Spleen (tissue), 7 donors: ENCODE results near the gene MBNL1.

Experiments used
- CTCF ChIP-seq, 11 experiments: fragments of 200-600 bp in 7 of 11; fragments of 450-650 bp in 4 of 11; sonication (generic) in 4 of 11; IDR thresholded peaks in 8 of 11; conservative IDR thresholded peaks in 3 of 11; 1 replicate in 7 of 11; 2 replicates in 4 of 11; pipeline versions ENCODE4 v1.4.0 to v1.8.0; 2016 to 2021; ENCODE audit warnings: antibody characterized with exemption in 11 of 11, inconsistent platforms in 4 of 11, mild to moderate bottlenecking in 1 of 11
- POLR2A ChIP-seq, 3 donors: fragments of 450-650 bp; IDR thresholded peaks; one replicate each; pipeline ENCODE4 v1.5.1; 2017; ENCODE audit warnings: antibody characterized with exemption in 3 of 3, mild to moderate bottlenecking in 1 of 3
- POLR2AphosphoS5 ChIP-seq, 3 donors: sonication (generic); formaldehyde crosslinking; IDR thresholded peaks; one replicate each; pipeline ENCODE4 v1.5.1; 2017; ENCODE audit warnings: antibody characterized with exemption in 3 of 3
- donor health status: DM: no; HTN: no; CAD: no; lungs with moderate emphysema.
- donor health status: DM: no; HTN: no; CAD: no.
- donor health status: DM: no; HTN: no; CAD: no.

- TF ChIP-seq CTCF (IDR thresholded peaks at IDR 0.05 in 8 of 11, conservative IDR thresholded peaks at IDR 0.05 in 3 of 11) (no peak), POLR2A (IDR thresholded peaks at IDR 0.05) (no peak), POLR2AphosphoS5 (IDR thresholded peaks at IDR 0.05) (no peak)
Observed at GRCh38 chr3:152400887-152401286, 132.2 kb downstream of the MBNL1 start.
